NCI-H146 (cell line): ENCODE measurements around the gene RBBP8.
A peak's percentile ranks its signal among the peaks of the same experiment; 100 is the strongest.
"Not testable (repeated sequence)": the region's sequence is repeated elsewhere in the genome, so short reads cannot be mapped to it uniquely, and the experiment has no call there.

Experiments used
- DNase-seq: peaks from one replicate; lab custom pipeline; 2025; lab: John Stamatoyannopoulos, UW

The RBBP8 gene

DNA sequence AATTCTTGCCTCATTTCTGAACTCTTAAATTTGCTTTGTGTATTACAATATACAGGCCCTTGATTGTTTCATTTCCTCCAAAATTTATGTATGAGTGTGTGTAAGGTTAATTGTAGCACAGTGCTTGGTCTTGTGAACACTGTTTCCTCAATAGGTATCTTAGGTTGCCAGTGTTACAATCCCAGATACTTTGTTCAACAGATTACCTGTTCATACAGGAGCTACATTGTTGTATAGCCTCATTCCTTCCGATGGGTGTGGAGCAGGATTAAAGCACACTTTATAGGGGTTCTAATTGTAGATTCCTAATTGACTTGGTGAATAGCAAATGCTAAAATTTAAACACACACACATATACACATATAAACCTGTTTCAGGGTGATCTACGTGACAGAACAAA is 10.7 kb downstream of the RBBP8 start:
- DNase-seq: no peak

DNA sequence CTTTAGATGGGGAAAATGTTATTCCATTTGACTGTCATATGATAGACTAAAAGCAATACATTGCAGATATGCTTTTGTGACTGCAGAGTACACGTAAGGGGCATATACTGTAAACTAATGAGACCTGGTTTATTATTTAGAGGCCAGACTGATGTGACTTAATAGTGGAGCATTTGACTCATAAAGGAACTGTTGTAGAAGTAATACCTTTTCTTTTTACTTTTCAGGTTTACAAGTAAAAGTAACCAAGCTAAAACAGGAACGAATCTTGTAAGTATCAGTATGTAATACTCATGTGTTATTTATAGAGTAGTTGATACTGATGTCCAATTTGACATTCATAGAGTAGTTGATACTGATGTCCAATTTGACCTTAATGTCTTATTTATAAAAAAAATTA is 13.1 kb downstream of the RBBP8 start:
- no peak for DNase-seq

DNA sequence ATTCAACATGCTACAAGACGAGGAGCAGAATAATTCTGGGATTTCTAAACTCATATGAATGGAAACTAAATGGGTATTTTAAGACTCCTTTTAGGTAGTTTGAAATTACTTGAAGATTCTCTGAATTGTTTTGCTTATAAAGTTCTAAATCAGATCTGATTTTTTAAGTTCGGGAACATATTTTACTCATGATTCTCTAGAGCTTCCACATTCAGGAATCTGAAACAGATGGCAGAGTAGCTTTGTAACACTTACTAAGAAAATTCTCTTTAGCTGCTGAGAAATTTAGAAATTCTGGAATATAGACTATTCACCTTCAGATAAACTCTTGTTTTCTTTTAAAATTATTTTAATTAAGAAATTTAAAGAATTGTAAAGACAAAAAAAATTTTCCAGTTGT is 13.7 kb downstream of the RBBP8 start:
- no peak for DNase-seq

DNA sequence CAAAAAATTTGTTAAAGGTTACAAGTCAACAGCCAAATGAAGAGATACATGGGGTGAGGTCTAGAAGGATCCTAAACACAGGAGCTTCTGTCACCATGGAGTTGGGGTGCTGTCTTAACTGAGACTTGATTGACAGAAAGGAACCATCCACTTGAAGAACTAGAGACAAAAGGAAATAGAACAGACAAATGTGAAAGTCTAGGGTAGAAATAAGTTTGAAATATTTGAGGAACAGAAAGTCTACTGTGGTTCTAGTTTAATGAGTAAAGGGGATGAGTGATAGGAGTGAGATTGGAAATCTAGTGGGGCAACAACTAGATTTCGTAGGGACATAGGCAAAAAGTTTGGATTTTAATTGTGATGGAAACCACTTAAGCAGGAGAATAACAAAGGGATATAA is 18.7 kb downstream of the RBBP8 start:
- no peak for DNase-seq

DNA sequence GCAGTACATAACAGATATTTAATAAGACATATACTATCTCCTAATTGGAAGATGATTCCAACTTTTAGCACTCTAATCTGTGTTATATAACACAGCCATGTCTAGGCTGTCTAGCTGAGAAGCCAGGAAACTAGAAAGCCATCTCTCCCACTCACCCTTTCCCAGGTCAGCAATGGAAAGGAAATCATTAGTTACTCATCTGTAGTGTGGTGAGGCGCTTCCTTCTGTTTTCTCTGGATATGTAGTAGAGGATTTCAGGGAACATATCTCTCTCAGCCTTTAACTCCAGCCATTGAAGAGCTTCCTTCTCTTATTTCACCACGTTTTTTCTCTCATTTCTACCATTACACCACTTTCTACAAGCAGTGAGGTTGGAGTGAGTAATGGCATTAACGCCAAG is 19.4 kb downstream of the RBBP8 start:
- no peak for DNase-seq

DNA sequence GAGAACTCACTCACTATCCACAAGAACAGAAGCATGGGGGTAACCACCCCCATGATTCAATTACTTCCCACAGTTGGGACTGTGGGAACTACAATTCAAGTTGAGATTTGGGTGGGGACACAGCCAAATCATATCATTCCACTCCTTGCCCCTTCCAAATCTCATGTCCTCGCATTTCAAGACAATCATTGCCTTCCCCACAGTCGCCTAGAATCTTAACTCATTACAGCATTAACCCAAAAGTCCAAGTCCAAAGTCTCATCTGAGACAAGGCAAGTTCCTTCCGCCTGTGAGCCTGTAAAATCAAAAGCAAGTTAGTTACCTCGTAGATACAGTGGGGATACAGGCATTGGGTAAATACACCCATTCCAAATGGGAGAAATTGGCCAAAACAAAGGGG is 20.9 kb downstream of the RBBP8 start:
- DNase-seq: not testable (repeated sequence)

DNA sequence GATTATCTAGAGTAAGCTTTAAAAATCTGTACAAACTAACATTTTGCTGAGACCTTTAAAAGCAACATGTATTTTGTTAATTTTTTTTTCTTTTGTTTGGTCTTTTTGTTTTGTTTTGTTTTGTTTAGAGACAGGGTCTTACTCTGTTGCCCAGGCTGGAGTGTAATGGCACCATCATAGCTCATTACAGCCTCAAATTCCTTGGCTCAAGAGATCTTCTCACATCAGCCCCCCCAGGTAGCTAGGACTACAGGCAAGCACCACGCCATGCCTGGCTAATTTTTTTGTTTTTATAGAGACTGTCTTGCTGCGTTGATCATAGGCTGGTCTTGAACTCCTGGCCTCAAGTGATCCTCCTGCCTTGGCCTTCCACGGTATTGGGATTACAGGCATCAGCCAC is 23.1 kb downstream of the RBBP8 start:
- DNase-seq: no peak

DNA sequence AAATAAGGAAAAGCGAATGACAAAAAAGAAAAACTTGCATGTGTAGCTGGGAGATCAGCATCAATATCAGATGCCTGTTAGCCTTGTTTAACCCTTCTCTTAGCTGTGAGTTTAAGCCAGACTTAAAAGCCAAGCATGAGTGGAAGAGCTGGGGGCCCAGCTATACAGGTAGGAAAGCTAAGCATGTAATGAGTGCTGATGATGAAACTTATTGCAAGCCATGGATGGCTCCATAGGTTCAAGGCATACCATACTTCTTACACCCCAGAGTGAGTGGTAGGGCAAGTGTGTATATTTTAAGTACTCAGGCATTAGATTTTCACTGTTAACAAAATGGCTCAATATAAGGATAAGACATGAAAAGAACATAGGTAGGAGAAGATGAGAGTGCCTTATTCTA is 28.0 kb downstream of the RBBP8 start:
- no peak for DNase-seq

DNA sequence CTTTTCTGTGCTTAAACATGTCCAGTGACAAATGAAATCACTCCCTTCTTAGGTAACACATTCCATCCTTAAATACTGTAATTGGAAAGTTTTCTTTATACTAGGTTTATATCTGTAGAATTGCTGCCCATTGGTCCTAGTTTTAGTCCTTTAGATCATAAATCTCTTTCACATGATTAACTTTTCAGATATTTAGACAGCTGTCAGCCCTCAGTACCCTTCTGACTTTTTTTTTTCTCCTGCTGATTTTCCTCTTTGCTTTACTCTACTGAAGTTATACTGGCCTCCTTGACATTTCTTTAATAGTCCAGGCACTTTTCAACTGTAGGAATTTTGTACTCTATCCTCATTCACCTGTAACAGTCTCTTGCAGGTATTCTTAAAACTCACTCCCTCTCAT is 28.9 kb downstream of the RBBP8 start:
- no peak for DNase-seq

DNA sequence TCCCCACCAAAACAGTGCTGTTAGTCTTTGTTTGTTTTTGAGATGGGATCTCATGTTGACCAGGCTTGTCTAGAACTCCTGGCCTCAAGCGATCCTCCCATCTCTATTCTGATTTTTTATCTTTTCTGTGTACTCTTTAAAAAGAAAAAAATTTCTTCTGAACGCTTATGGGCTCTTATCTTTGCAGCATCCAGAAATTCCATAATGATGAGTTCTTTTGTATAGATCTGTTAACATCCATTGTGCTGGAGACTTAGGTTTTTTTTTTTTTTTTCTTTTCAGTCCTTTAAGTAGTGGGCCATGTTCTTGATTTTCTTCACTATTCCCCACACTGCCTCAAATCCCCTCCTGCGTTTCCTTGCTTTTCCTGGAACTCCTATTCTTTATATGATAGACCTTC is 31.0 kb downstream of the RBBP8 start:
- DNase-seq: no peak

DNA sequence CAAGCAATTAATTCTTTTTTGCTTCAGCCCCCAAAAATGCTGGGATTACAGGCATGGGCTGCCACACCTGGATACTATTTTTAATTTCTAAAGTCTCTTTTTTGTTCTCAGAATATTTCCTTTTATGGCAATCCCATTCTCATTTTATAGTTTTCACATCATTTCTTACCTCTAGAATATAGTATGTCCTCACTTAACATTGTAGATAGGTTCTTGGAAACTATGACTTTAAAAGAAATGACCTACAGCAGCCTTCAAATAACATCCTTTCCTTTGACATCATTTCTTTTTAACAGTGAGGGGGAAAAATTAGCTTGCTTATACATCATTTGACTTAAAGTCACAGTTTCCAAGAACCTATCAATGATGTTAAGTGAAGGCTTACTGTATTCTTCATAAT is 31.6 kb downstream of the RBBP8 start:
- DNase-seq: no peak

DNA sequence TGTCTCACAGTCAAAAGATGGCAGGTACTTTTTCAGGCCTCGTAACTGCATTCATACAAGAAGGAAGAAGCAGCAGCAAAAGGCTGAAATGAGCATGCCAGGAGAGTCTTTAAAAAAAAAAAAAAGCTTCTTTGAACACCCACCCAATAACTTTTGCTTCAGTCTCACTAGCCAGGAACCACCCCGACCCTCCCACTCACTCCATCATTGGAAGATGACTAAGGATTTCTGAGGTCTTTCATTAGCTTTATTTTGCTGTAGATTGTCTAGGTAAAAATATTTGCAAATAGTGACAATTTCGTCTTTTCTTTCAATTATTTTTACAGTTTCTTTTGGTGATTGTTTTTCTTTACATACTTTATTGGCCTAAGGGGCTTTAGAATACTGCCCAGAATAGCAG is 37.9 kb downstream of the RBBP8 start:
- no peak for DNase-seq

DNA sequence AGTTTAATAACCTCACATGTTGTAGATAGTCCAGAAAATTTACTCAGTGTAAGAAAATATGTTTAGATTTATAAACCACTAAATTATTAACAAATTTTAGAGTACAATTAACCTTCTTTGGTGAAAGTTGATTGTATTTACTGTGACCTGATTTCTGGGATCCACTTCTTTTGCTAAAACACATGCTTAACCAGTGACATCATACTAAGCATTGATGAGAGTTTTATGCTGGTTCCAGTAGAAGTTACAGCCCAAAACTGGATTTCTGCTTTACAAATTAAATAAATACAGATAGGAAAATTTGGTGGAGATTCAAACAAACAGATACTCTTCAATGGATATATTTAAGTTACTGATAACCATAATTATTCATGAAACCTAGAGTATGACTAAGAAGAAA is 40.9 kb downstream of the RBBP8 start:
- DNase-seq: no peak

DNA sequence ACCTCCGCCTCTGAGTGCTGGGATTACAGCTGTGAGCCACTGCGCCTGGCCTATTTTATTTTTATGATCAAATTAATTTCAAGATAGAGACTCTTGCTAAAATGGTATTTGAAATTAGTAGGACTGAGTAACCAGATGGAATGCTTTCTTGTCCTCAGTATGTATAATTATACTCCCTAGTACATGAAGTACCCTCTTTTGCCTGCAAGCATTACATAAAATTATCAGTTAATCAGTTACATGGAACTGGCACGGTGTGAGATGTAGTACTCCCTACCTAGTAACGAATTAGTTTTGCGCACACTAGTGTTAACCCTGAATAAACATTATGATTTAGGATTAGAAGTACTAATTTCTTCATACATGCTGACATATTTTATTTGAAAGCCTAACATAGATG is 41.6 kb downstream of the RBBP8 start:
- DNase-seq: no peak

DNA sequence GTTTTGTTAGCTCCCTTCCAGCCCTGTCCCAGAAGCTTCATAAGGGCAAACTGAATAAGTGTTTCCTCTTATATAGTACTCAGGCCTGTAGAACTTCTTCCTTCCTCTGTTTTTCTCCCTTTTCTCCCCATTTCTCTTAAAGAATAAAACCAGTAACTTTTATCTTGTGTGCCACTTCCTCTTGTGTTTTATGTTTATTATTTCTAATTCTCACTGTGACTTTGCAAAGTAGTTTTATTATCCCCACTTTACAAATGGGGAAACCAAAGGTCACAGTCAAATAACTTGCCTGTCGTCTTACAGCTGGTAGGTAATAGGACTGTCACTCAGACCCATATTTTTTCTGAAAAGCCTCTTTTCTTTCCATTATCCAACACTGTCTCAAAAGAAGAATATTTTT is 42.4 kb downstream of the RBBP8 start:
- no peak for DNase-seq

DNA sequence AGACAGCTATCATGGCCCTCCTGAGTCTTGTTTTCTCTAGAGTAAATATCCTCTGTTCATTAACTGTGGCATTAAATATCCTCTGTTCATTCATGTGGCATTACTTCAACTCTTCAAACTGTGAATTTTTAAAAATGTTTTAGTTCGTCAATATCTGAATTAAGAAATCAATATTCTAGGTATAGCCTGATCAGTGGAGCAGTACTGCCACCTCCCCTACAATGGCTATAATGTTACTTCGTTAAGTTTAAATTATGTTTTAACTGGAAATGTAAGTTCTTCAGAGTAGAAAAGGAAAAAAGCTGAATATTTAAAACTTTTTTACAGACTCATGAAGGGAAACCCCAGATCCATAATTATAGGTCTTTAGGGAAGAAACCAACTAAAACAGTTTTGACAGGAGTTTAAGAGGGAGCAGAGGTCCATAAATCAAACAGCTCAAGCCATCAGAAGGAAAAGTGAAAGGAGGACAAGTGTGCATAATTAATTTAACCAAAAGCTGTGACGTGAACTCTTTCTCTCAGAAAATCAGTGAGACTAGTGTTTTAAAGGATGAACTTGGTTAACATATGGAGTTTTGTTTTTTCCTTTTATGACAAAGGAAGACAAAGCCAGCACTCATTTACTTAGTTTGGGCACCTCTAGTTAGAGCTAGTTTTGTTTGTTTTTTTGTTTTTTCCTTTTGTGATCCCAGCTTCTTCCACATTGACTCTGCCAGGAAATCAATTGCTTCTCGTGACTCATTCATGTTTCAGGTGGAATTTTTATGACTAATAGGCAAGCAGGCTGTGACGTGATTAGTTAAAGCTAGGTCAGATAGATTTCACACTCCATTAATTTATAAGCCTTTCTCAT is 44.9 kb downstream of the RBBP8 start:
- DNase-seq: no peak

DNA sequence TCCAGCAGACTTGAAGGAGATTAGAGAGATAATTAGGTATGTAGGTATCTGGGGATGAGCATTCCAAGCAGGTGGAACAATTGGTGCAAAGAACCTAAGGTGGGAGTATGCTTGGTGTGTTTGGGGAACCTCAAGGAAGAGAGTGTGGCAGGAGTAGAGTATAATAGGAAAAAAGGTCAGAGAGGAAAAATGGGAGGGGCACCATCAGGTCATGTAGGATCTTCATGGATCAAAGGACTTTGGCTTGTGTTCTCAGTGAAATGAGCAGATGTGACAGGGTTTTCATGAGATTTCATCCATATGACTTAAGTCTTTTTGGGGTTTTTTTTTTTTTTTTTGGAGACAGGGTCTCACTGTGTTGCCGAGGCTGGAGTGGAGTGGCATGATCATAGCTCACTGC is 47.3 kb downstream of the RBBP8 start:
- DNase-seq: no peak

DNA sequence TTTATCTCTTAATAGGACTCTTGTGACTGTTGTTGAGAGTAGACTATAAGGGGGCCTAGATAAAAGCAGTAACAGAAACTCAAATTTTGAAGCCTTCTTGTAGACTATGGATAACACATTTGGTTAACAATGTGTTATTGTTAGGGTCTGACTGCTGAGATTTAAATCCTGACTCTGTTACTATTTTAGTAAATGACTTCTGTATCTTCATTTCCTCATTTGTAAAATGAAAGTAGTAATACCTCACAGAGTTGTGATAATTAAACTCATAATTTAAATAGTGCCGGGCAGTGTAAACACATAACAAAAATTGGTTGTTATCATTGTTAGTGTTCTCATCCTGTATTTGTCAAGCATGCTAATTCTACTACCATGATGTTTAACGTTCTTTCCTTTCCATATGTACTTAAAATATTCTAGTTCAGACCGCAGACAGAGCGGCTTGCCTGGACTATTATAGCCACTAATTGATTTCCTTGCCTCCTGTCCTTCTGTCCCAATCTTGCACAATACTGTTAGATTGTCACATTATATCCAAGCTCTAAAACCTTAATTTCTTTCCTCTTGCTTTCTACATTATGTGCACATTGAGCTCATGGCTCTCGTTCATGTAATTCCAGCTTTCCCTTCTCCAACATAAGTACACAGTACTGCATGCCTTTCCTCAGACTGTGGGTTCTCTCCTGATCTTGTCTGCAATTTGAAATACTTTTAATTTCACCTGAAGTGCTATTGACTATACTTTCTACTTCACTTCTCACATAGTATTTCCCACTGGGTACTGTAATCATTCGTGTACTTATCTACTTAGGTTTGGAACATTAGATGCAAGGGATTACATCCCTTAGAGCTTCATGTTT is 48.4 kb downstream of the RBBP8 start:
- no peak for DNase-seq

DNA sequence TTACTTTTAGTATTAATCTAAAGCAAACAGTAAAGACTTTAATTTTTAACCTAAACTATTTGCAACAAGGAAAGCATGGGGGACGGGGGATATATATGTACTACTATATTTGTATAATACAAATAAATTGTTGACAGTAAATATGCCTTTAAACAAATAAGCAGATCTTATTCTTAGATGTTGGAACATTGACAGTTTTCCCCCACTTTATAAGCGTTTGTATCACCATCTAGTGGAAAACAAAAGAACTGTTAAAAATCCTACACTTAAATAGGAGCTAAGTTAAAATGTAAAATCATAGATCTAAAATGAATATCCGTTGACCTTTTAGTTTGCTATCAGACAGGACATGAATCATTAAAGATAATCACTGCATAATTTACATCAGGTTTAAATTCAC is 50.0 kb downstream of the RBBP8 start:
- DNase-seq: peak; percentile 15

DNA sequence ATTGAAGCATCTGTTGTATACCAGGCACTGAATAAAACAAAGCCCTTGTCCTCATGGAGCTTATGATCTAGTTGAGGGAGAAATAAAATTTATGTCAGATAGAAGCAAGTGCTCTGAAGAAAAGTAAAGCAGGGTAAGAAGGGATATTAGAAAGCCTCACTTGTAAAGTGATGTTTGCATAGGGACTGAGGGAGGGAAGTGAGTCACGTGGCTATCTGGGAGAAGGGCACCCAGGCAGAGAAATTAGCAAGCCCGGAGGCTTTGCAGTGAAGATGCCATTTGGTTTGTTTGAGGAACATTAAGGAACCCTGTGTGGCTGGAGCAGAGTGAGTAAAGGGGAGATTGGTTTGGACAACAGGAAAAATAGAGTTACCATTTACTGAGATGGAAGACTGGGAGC is 52.1 kb downstream of the RBBP8 start:
- no peak for DNase-seq

DNA sequence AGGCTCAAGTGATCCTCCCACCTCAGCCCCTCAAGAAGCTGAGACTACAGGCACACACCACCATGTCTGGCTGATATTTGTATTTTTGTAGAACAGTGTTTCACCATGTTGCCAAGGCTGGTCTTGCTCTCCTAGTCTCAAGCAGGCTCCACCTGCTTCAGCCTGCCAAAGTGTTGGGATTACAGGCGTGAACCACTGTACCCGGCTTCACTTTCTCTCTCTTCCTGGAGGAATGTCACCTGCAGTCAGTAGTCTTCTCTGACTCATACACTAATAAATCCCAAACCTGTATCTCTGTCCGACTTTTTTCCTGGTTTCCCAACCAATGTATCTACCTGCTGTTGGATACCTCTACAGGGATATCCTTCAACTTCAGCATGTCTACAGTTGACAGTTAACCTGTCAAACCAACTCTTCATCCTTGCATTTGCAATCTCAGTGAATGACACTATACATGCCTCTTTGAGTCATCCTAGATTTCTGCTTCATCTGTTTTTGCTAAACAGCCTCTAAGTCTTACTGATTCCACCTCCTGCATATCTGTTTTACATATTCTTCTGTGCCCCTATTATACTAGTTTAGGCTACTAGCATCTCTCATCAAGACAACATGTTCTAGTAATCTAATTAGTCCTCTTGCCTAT is 54.5 kb downstream of the RBBP8 start:
- no peak for DNase-seq

DNA sequence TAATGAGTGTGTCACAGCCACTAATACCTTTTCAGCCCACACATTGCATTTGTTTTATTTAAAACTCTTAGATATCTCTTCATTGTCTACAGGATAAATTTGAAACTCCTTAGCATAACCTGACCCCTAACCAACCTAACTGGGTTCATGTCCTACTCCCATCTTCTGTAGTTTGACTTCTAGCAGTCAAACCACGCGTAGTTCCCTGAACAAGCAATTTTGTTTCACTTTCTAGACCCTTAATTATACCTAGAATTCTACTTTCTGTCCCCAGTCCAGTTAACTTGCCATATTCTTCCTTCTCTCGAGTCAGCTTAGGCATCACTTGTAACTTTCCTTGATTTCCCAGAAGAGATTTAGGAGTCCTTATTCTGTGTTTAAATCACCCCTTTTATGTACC is 55.1 kb downstream of the RBBP8 start:
- DNase-seq: no peak

DNA sequence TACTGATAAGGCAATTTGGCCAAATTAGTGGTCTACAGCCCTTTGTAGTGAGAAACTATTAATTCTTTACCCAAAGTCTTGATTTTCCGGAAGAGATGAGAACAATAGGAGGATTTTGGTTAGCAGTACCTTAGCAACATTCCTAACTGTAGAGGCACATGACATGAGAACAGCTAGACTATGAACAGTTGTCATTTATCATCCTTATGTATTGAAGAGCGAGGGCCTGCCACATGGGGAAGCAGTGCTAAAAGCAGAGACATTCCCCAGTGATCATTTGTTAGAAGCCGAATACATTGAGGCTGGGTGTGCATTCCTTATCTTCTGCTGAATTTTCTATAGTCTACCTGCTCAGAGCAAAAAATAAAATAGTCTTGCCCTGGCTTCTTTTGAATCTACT is 65.2 kb downstream of the RBBP8 start:
- DNase-seq: no peak
